ENCODE measurements around the gene SEC63. TPM values are rescaled to one million over a fixed set of nuclear protein-coding genes. Genes with fewer than 3 reads are reported as not detected.

SEC63 gene
- total RNA-seq, 1 experiment from 2014 or later = 51.3 TPM

DNA sequence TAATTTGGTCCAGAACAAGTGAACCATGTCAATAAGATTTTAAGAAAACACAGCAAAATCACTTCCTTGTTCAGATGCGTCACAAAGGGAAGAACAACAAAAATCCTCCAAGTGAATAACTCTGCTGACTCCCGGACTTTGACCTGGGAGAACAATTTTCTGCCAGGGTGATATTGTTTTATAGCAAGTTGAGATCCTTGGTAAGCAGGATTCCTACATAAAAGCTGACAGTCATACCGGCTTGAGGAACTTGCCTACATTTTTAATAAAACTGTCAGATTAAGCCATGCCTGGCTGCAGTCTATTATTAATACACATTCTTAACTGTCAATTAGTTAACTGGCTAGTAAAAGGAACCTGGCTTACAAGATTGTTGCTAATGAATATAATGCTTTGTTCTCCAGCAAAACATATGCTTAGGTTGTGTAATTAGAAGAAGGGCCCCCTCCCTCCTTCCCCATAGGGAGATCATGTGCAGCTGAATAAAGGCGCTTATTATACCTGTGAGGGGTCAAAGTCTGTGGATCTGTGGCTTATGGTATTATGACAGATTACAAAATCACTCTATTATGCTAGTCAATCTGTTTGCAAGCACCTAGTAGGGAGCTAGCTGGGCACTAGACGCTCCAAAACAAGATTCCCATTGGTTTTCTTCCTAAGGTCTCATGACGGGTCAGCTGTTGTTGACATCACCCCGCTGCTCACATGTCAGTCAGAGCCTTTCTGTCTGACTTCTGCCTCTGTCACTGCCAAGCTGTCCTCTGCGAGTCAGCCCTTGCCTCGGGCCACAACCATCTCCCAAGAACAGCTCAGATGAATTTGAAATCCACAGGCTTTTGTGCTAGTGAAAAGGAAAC, 44.6 kb upstream of the SEC63 start:
- ATAC-seq (no peak), DNase-seq (ENCODE audit: low read depth, low spot score) (no peak)
- CTCF ChIA-PET = no interaction called here
- intact Hi-C loops (cut with micrococcal nuclease) = no loop called here
- peaks cover 7 to 13% of the 10 kb centered on the region in 2 experiments; a peak in 3 of 4 replicates for H3K4me1 ChIP-seq (ENCODE audit: control insufficient read depth in 1 of 2, insufficient read depth in 2 of 2, low read length in 2 of 2)
- no peak overlapping the region for H3K27ac ChIP-seq (ENCODE audit: low read depth, low read length)
- H3K4me2 ChIP-seq (ENCODE audit: low read length) = peak overlapping the region; percentile 13
- no peaks in the 10 kb centered on the region for H3K27me3 ChIP-seq (ENCODE audit: insufficient read depth, low read length)
- no peaks in the 10 kb centered on the region for H3K9me2 ChIP-seq (ENCODE audit: insufficient read depth)
- no peak overlapping the region for H3K9ac ChIP-seq (ENCODE audit: low read length)
- no peaks in the 10 kb centered on the region for H3K36me3 ChIP-seq (ENCODE audit: control insufficient read depth in 1 of 2, insufficient read depth in 2 of 2, low read length in 2 of 2)
- RAD21 ChIA-PET (ENCODE audit: low non-redundant PET in 1 of 2, low total read pairs in 2 of 2, uncharacterized antibody in 2 of 2, unreplicated experiment in 2 of 2) = no interaction called here
- BruUV-seq (replicated peaks) = no TSS peak
- no peaks in the 10 kb centered on the region for H3K79me2 ChIP-seq (ENCODE audit: insufficient read depth, low read length)
- POLR2A ChIA-PET = no interaction called here
- TF ChIP-seq POLR2A (IDR thresholded peaks at IDR 0.05; ENCODE audit: borderline replicate concordance, extremely low read depth, insufficient read depth, insufficient read length) = no peak
- TF ChIP-seq, protein P1, sequence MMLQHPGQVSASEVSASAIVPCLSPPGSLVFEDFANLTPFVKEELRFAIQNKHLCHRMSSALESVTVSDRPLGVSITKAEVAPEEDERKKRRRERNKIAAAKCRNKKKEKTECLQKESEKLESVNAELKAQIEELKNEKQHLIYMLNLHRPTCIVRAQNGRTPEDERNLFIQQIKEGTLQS (IDR thresholded peaks at IDR 0.05) = no peak
- no peak for TF ChIP-seq ZNF274 (IDR thresholded peaks at IDR 0.05; ENCODE audit: low read depth, low read length)
- no peak for TF ChIP-seq JUND (IDR thresholded peaks at IDR 0.05)
- TF ChIP-seq, protein P2, sequence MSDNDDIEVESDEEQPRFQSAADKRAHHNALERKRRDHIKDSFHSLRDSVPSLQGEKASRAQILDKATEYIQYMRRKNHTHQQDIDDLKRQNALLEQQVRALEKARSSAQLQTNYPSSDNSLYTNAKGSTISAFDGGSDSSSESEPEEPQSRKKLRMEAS (IDR thresholded peaks at IDR 0.05) = no peak
- no peak for TF ChIP-seq TCF7L2 (IDR thresholded peaks at IDR 0.05; ENCODE audit: borderline replicate concordance, extremely low read depth, insufficient read depth, insufficient read length)
- TF ChIP-seq SP1 (IDR thresholded peaks at IDR 0.05; ENCODE audit: low read depth) = no peak
- TF ChIP-seq EZH2phosphoT487 (IDR thresholded peaks at IDR 0.05; ENCODE audit: borderline replicate concordance) = no peak
- no peak for TF ChIP-seq EGR1 (IDR thresholded peaks at IDR 0.05; ENCODE audit: low read depth)
- no peak for TF ChIP-seq CBX3 (IDR thresholded peaks at IDR 0.05; ENCODE audit: low read depth)
- no peak for TF ChIP-seq CEBPB (IDR thresholded peaks at IDR 0.05; ENCODE audit: low read depth)
- TF ChIP-seq, protein P3, sequence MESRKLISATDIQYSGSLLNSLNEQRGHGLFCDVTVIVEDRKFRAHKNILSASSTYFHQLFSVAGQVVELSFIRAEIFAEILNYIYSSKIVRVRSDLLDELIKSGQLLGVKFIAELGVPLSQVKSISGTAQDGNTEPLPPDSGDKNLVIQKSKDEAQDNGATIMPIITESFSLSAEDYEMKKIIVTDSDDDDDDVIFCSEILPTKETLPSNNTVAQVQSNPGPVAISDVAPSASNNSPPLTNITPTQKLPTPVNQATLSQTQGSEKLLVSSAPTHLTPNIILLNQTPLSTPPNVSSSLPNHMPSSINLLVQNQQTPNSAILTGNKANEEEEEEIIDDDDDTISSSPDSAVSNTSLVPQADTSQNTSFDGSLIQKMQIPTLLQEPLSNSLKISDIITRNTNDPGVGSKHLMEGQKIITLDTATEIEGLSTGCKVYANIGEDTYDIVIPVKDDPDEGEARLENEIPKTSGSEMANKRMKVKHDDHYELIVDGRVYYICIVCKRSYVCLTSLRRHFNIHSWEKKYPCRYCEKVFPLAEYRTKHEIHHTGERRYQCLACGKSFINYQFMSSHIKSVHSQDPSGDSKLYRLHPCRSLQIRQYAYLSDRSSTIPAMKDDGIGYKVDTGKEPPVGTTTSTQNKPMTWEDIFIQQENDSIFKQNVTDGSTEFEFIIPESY (IDR thresholded peaks at IDR 0.05; ENCODE audit: extremely low read depth, insufficient replicate concordance, low read length) = no peak
- no peak for TF ChIP-seq SIN3A (IDR thresholded peaks at IDR 0.05; ENCODE audit: low read depth)
- no peak for TF ChIP-seq EZH2 (IDR thresholded peaks at IDR 0.05)
- no peaks in the 10 kb centered on the region for H4K20me1 ChIP-seq (ENCODE audit: insufficient read depth)
- no peak overlapping the region for H2AFZ ChIP-seq (ENCODE audit: low read depth, low read length, poor library complexity, severe bottlenecking)
- no peak overlapping the region for H3K4me3 ChIP-seq (replicated peaks in 1 of 2; ENCODE audit: low read depth in 1 of 2, low read length in 2 of 2)
- no peaks in the 10 kb centered on the region for H3K9me3 ChIP-seq (ENCODE audit: control insufficient read depth in 1 of 2, insufficient read depth in 1 of 2, low read depth in 1 of 2, low read length in 2 of 2)

Measured in HCT116 (cell line).